HL-60 (cell line): ENCODE measurements around the gene SELENOO.

Experiments
- DNase-seq, 2 experiments: peaks; one replicate each; pipeline ENCODE4 v3.0.0-alpha.2; 2010 to 2020; ENCODE audit warnings: low read depth in 1 of 2, low spot score in 1 of 2
- H3K27ac ChIP-seq: fragments of 250-450 bp; sonication (Bioruptor Pico); replicated peaks from 2 replicates; pipeline ENCODE4 v1.5.1; 2020; ENCODE audit warnings: mild to moderate bottlenecking, moderate library complexity
- H3K27me3 ChIP-seq: fragments of 250-450 bp; sonication (Bioruptor Pico); 2 replicates; pipeline ENCODE4 v1.5.1; 2021; ENCODE audit warnings: mild to moderate bottlenecking, moderate library complexity; ENCODE audit not compliant: insufficient read depth, poor library complexity, severe bottlenecking
- H3K4me3 ChIP-seq: replicated peaks from 2 replicates; pipeline ENCODE4 v1.5.1; 2011; ENCODE audit warnings: mild to moderate bottlenecking, control low read depth, low read length; ENCODE audit not compliant: insufficient read depth
- GABPA ChIP-seq: IDR thresholded peaks from 2 replicates; pipeline ENCODE4 v1.6.1; 2012; ENCODE audit warnings: low read depth
- POLR2AphosphoS5 ChIP-seq: IDR thresholded peaks from 2 replicates; pipeline ENCODE4 v1.6.1; 2012; ENCODE audit warnings: low read depth
- SPI1 ChIP-seq: IDR thresholded peaks from 2 replicates; pipeline ENCODE4 v1.6.1; 2012; ENCODE audit warnings: low read depth, mild to moderate bottlenecking, borderline replicate concordance
- TF ChIP-seq, protein P1 (sequence below): IDR thresholded peaks from one replicate; pipeline ENCODE4 v1.5.1; 2011; ENCODE audit warnings: low read length, control low read depth, inconsistent platforms; ENCODE audit not compliant: insufficient read depth
- TF ChIP-seq, protein P2 (sequence below): IDR thresholded peaks from 2 replicates; pipeline ENCODE4 v1.6.1; 2012; ENCODE audit warnings: low read depth; ENCODE audit not compliant: insufficient replicate concordance

The SELENOO gene

DNA sequence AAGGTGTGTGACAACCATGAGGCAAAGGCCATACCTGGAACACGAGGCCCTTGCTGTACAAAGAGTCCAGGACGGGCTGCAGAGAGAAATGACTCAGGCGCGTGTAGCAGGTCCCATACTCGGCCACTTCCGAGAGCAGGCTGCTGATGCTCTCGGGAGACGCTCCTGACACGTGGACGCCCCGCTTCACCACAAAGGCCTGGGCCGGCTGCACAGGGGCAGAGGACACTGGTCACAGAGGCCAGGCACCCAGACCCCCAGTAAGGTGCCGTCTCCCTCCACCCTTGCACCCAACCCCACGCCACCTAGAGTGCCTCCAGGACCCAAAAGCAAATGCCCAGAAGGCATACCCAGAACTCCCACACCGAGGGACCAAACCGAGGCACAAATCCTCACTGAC, 28.6 kb downstream of the SELENOO start:
- H3K27me3 ChIP-seq: no peaks in the 10 kb centered on the region
- no peak for DNase-seq
- H3K27ac ChIP-seq: no peak overlapping the region
- no peak for TF ChIP-seq GABPA
- TF ChIP-seq, protein P1, sequence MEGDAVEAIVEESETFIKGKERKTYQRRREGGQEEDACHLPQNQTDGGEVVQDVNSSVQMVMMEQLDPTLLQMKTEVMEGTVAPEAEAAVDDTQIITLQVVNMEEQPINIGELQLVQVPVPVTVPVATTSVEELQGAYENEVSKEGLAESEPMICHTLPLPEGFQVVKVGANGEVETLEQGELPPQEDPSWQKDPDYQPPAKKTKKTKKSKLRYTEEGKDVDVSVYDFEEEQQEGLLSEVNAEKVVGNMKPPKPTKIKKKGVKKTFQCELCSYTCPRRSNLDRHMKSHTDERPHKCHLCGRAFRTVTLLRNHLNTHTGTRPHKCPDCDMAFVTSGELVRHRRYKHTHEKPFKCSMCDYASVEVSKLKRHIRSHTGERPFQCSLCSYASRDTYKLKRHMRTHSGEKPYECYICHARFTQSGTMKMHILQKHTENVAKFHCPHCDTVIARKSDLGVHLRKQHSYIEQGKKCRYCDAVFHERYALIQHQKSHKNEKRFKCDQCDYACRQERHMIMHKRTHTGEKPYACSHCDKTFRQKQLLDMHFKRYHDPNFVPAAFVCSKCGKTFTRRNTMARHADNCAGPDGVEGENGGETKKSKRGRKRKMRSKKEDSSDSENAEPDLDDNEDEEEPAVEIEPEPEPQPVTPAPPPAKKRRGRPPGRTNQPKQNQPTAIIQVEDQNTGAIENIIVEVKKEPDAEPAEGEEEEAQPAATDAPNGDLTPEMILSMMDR: no peak
- TF ChIP-seq POLR2AphosphoS5: no peak
- TF ChIP-seq, protein P2, sequence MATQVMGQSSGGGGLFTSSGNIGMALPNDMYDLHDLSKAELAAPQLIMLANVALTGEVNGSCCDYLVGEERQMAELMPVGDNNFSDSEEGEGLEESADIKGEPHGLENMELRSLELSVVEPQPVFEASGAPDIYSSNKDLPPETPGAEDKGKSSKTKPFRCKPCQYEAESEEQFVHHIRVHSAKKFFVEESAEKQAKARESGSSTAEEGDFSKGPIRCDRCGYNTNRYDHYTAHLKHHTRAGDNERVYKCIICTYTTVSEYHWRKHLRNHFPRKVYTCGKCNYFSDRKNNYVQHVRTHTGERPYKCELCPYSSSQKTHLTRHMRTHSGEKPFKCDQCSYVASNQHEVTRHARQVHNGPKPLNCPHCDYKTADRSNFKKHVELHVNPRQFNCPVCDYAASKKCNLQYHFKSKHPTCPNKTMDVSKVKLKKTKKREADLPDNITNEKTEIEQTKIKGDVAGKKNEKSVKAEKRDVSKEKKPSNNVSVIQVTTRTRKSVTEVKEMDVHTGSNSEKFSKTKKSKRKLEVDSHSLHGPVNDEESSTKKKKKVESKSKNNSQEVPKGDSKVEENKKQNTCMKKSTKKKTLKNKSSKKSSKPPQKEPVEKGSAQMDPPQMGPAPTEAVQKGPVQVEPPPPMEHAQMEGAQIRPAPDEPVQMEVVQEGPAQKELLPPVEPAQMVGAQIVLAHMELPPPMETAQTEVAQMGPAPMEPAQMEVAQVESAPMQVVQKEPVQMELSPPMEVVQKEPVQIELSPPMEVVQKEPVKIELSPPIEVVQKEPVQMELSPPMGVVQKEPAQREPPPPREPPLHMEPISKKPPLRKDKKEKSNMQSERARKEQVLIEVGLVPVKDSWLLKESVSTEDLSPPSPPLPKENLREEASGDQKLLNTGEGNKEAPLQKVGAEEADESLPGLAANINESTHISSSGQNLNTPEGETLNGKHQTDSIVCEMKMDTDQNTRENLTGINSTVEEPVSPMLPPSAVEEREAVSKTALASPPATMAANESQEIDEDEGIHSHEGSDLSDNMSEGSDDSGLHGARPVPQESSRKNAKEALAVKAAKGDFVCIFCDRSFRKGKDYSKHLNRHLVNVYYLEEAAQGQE: no peak
- TF ChIP-seq SPI1: no peak
- no peak overlapping the region for H3K4me3 ChIP-seq

GRCh38 chr22:50232481-50233151, 31.8 kb downstream of the SELENOO start:
- DNase-seq: no peak
- Histone ChIP-seq H3K27ac (no peak overlapping the region), H3K27me3 (no peaks in the 10 kb centered on the region), H3K4me3 (no peak overlapping the region)
- TF ChIP-seq SPI1 (no peak), GABPA (no peak), POLR2AphosphoS5 (no peak)
- TF ChIP-seq, protein P1: no peak
- TF ChIP-seq, protein P2: no peak

- DNase-seq: no peak
- TF ChIP-seq GABPA (no peak), POLR2AphosphoS5 (no peak)
- no peak overlapping the region for H3K27ac ChIP-seq
- H3K4me3 ChIP-seq: no peak overlapping the region
- H3K27me3 ChIP-seq: no peaks in the 10 kb centered on the region
These were observed 32.4 kb downstream of the SELENOO start for GRCh38 chr22:50233223-50233622.

DNA sequence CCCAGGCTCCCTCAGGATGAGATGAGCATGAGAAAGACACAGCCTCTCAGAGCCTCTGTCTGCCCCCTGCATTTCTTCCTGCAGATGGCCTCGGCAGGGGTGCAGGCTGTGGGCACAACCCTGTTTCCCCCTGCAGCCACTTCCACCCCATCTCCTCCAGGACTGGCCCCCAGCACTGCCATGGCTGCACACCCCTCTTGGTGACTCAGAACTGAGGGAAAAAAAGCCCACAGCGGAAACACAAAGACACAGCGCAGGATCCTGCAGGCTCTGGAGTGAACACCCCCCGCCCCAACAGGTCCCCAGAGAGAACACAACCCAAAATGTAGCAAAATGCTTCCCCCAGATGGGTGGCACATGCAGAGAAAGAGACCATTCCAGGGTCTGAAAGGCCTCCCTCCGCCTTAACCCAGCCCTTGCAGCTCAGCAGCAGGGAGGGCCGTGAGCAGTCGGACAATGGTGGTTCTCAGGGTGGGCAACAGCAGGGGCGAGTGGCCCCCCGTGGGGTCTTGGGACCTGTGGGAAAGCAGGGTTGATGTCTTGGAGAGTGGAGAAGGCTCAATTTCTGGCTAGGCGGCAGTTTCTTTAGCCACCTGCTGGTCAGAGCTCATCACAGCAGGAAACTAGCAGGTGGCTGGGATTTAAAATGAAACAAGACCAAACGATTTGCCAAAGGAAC, 36.1 kb downstream of the SELENOO start:
- Histone ChIP-seq H3K4me3 (no peak overlapping the region), H3K27ac (no peak overlapping the region), H3K27me3 (no peaks in the 10 kb centered on the region)
- DNase-seq: no peak
- TF ChIP-seq, protein P2: no peak
- TF ChIP-seq GABPA (no peak), POLR2AphosphoS5 (no peak), SPI1 (no peak)
- TF ChIP-seq, protein P1: peak; percentile 24
